HFF-Myc (cell line): ENCODE measurements around the gene LCP1.

Experiments
- DNase-seq: peaks from one replicate; pipeline ENCODE4 v3.0.0-alpha.2; 2011; ENCODE audit warnings: low read depth; ENCODE audit errors: extremely low read depth
- H3K4me3 ChIP-seq: replicated peaks from 2 replicates; pipeline ENCODE4 v1.5.1; 2011; ENCODE audit warnings: low read depth, mild to moderate bottlenecking, control low read depth, low read length
- CTCF ChIP-seq: IDR thresholded peaks from 2 replicates; pipeline ENCODE4 v1.5.1; 2012; ENCODE audit warnings: mild to moderate bottlenecking, low read depth, low read length, control low read depth; ENCODE audit errors: missing control alignments

LCP1 gene

GRCh38 chr13:46106839-46107371 is 75.1 kb downstream of the LCP1 start:
- H3K4me3 ChIP-seq, result no peak overlapping the region
- TF ChIP-seq CTCF, result no peak
- no peak for DNase-seq

GRCh38 chr13:46104868-46105267 is 77.1 kb downstream of the LCP1 start, which contains the start of gene CPB2:
Gene CPB2, minus strand, starts transcription at chr13:46105033. Its CDS starts 24 bp downstream, at chr13:46105009.
- no peak for DNase-seq
- no peak within 1 kb of the TSS for H3K4me3 ChIP-seq
- no peak for TF ChIP-seq CTCF

GRCh38 chr13:46103037-46103436 is 78.9 kb downstream of the LCP1 start:
- no peak overlapping the region for H3K4me3 ChIP-seq
- no peak for TF ChIP-seq CTCF
- DNase-seq, result no peak

- DNase-seq, result no peak
- TF ChIP-seq CTCF, result no peak
- H3K4me3 ChIP-seq, result no peak overlapping the region
Measured at GRCh38 chr13:46102255-46102605, 79.7 kb downstream of the LCP1 start.

GRCh38 chr13:46101484-46102254 is 80.3 kb downstream of the LCP1 start:
- DNase-seq, result no peak
- TF ChIP-seq CTCF, result no peak
- H3K4me3 ChIP-seq, result no peak overlapping the region

GRCh38 chr13:46101002-46101401 is 81.0 kb downstream of the LCP1 start:
- no peak for DNase-seq
- H3K4me3 ChIP-seq, result no peak overlapping the region
- no peak for TF ChIP-seq CTCF
